HEK293 (cell line): ENCODE measurements around the gene SGTB.

ENCODE experiments used
- CTCF ChIA-PET: fragments of 350-600 bp; formaldehyde crosslinking; extraction: SDS; loops from one replicate; lab custom pipeline; 2021; ENCODE audit warnings: antibody characterized with exemption; lab: Yijun Ruan, JAX
- POLR2A ChIA-PET: fragments of 300-600 bp; formaldehyde crosslinking; extraction: SDS; loops from one replicate; lab custom pipeline; 2020; ENCODE audit warnings: antibody characterized with exemption, inconsistent platforms; lab: Yijun Ruan, JAX
- H3K27ac ChIP-seq: fragments of 200-500 bp; sonication (Bioruptor generic); 2 replicates; pipeline ENCODE4 v1.5.1; 2014; ENCODE audit warnings: low read depth, low read length, control low read depth, inconsistent platforms; ENCODE audit errors: extremely low read depth
- H3K36me3 ChIP-seq, 2 experiments: fragments of 200-500 bp in 1 of 2; sonication (Bioruptor generic) in 1 of 2; 1 replicate in 1 of 2; 2 replicates in 1 of 2; pipeline ENCODE4 v1.5.1; 2014 to 2017; ENCODE audit warnings: inconsistent platforms in 2 of 2, low read length in 2 of 2; ENCODE audit not compliant: control insufficient read depth in 2 of 2, insufficient read depth in 1 of 2
- H3K4me1 ChIP-seq: fragments of 200-500 bp; sonication (Bioruptor generic); 2 replicates; pipeline ENCODE4 v1.5.1; 2014; ENCODE audit warnings: mild to moderate bottlenecking, low read length, inconsistent platforms; ENCODE audit not compliant: control insufficient read depth, insufficient read depth
- H3K4me3 ChIP-seq: 2 replicates; pipeline ENCODE4 v1.5.1; 2011; ENCODE audit warnings: low read depth, mild to moderate bottlenecking, control low read depth, low read length, moderate library complexity
- H3K9me3 ChIP-seq: fragments of 200-500 bp; sonication (Bioruptor generic); 2 replicates; pipeline ENCODE4 v1.5.1; 2014; ENCODE audit warnings: low read depth, low read length, inconsistent platforms; ENCODE audit not compliant: control insufficient read depth, insufficient read depth
- GFI1B ChIP-seq: fragments of 450-650 bp; formaldehyde crosslinking; IDR thresholded peaks from 2 replicates; pipeline ENCODE4 v1.5.1; 2016; ENCODE audit warnings: missing biosample characterization, missing genetic modification characterization
- GLIS1 ChIP-seq: fragments of 450-650 bp; formaldehyde crosslinking; IDR thresholded peaks from 2 replicates; pipeline ENCODE4 v1.5.1; 2016; ENCODE audit warnings: missing biosample characterization, missing genetic modification characterization
- GLIS2 ChIP-seq: fragments of 450-650 bp; formaldehyde crosslinking; IDR thresholded peaks from 2 replicates; pipeline ENCODE4 v1.5.1; 2016; ENCODE audit warnings: missing biosample characterization, missing genetic modification characterization
- KLF8 ChIP-seq: fragments of 450-650 bp; formaldehyde crosslinking; IDR thresholded peaks from 2 replicates; pipeline ENCODE4 v1.5.1; 2016; ENCODE audit warnings: missing biosample characterization, missing genetic modification characterization
- KLF9 ChIP-seq: fragments of 450-650 bp; formaldehyde crosslinking; IDR thresholded peaks from 2 replicates; pipeline ENCODE4 v1.5.1; 2016; ENCODE audit warnings: missing biosample characterization, missing genetic modification characterization, low read depth
- SP2 ChIP-seq: fragments of 450-650 bp; formaldehyde crosslinking; IDR thresholded peaks from 2 replicates; pipeline ENCODE4 v1.5.1; 2016; ENCODE audit warnings: missing biosample characterization, missing genetic modification characterization
- WT1 ChIP-seq: fragments of 450-650 bp; formaldehyde crosslinking; IDR thresholded peaks from 2 replicates; pipeline ENCODE4 v1.5.1; 2016; ENCODE audit warnings: missing biosample characterization, missing genetic modification characterization
- ZBTB21 ChIP-seq: fragments of 450-650 bp; formaldehyde crosslinking; IDR thresholded peaks from 2 replicates; pipeline ENCODE4 v1.5.1; 2017; ENCODE audit warnings: missing biosample characterization, missing genetic modification characterization
- ZNF19 ChIP-seq: fragments of 450-650 bp; formaldehyde crosslinking; IDR thresholded peaks from 2 replicates; pipeline ENCODE4; 2016; ENCODE audit warnings: missing biosample characterization, missing genetic modification characterization, low read depth
- ZNF202 ChIP-seq: fragments of 450-650 bp; formaldehyde crosslinking; IDR thresholded peaks from 2 replicates; pipeline ENCODE4 v1.5.1; 2016; ENCODE audit warnings: missing biosample characterization, missing genetic modification characterization, borderline replicate concordance
- ZNF292 ChIP-seq: fragments of 450-650 bp; formaldehyde crosslinking; IDR thresholded peaks from 2 replicates; pipeline ENCODE4 v1.5.1; 2016; ENCODE audit warnings: low read depth, missing biosample characterization, missing genetic modification characterization, borderline replicate concordance
- ZNF335 ChIP-seq: fragments of 450-650 bp; formaldehyde crosslinking; conservative IDR thresholded peaks from 2 replicates; pipeline ENCODE4 v1.5.1; 2016; ENCODE audit warnings: missing biosample characterization, missing genetic modification characterization
- ZNF354C ChIP-seq: fragments of 450-650 bp; formaldehyde crosslinking; IDR thresholded peaks from 2 replicates; pipeline ENCODE4 v1.5.1; 2016; ENCODE audit warnings: missing biosample characterization, missing genetic modification characterization, low read depth, borderline replicate concordance
- ZNF48 ChIP-seq: fragments of 450-650 bp; formaldehyde crosslinking; IDR thresholded peaks from 2 replicates; pipeline ENCODE4 v1.5.1; 2016; ENCODE audit warnings: missing biosample characterization, missing genetic modification characterization
- ZNF501 ChIP-seq: fragments of 450-650 bp; formaldehyde crosslinking; IDR thresholded peaks from 2 replicates; pipeline ENCODE4 v1.5.1; 2016; ENCODE audit warnings: missing biosample characterization, missing genetic modification characterization
- ZNF510 ChIP-seq: fragments of 450-650 bp; formaldehyde crosslinking; IDR thresholded peaks from 2 replicates; pipeline ENCODE4 v1.5.1; 2018; ENCODE audit warnings: mild to moderate bottlenecking, missing genetic modification characterization, missing biosample characterization; ENCODE audit not compliant: insufficient replicate concordance
- ZNF521 ChIP-seq: fragments of 450-650 bp; formaldehyde crosslinking; IDR thresholded peaks from 2 replicates; pipeline ENCODE4 v1.5.1; 2017; ENCODE audit warnings: missing biosample characterization, mild to moderate bottlenecking, missing genetic modification characterization
- ZNF585B ChIP-seq: fragments of 450-650 bp; formaldehyde crosslinking; IDR thresholded peaks from 2 replicates; pipeline ENCODE4 v1.5.1; 2016; ENCODE audit warnings: missing biosample characterization, missing genetic modification characterization
- ZNF701 ChIP-seq: fragments of 450-650 bp; formaldehyde crosslinking; IDR thresholded peaks from 2 replicates; pipeline ENCODE4 v1.5.1; 2016; ENCODE audit warnings: missing biosample characterization, missing genetic modification characterization
- ZNF707 ChIP-seq: fragments of 450-650 bp; formaldehyde crosslinking; IDR thresholded peaks from 2 replicates; pipeline ENCODE4 v1.5.1; 2016; ENCODE audit warnings: missing biosample characterization, missing genetic modification characterization
- ZSCAN16 ChIP-seq: fragments of 450-650 bp; formaldehyde crosslinking; IDR thresholded peaks from 2 replicates; pipeline ENCODE4 v1.5.1; 2016; ENCODE audit warnings: missing biosample characterization, missing genetic modification characterization
- TF ChIP-seq, protein P1 (sequence below): fragments of 450-650 bp; formaldehyde crosslinking; IDR thresholded peaks from 2 replicates; pipeline ENCODE4 v1.5.1; 2016; ENCODE audit warnings: missing biosample characterization, missing genetic modification characterization
- TF ChIP-seq, protein P2 (sequence below): fragments of 450-650 bp; formaldehyde crosslinking; IDR thresholded peaks from 2 replicates; pipeline ENCODE4 v1.5.1; 2016; ENCODE audit warnings: missing biosample characterization, missing genetic modification characterization, borderline replicate concordance
- TF ChIP-seq, protein P3 (sequence below): fragments of 450-650 bp; formaldehyde crosslinking; IDR thresholded peaks from 2 replicates; pipeline ENCODE4 v1.5.1; 2016; ENCODE audit warnings: missing biosample characterization, missing genetic modification characterization
- TF ChIP-seq, protein P4 (sequence below): fragments of 450-650 bp; formaldehyde crosslinking; IDR thresholded peaks from 2 replicates; pipeline ENCODE4 v1.5.1; 2017; ENCODE audit warnings: missing biosample characterization, missing genetic modification characterization

Gene SGTB

DNA sequence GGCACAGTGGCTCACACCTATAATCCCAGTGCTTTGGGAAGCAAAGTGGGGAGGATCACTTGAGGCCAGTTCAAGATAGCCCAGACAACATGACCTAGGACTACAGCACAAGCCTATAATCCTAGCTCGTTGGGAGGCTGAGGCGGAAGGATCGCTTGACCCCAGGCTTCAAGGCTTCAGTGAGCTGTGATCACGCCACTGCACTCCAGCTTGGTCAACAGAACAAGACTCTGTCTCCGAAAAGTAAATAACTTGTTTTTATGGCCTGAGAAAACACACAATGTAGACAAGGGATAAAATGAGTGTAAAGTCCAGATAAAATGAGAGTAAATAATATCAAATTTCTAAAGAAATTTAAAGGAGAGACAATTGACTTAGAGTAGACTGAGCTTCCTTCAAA lies 70.8 kb downstream of the SGTB start:
- Histone ChIP-seq H3K36me3 (peaks cover 7 to 9% of the 10 kb centered on the region in 2 experiments), H3K27ac (no peak overlapping the region), H3K4me1 (no peaks in the 10 kb centered on the region), H3K9me3 (no peaks in the 10 kb centered on the region), H3K4me3 (no peak overlapping the region)
- TF ChIP-seq ZBTB21 (tag by site-specific recombination) (no peak), GFI1B (no peak), ZNF701 (no peak), ZNF202 (tag by site-specific recombination) (no peak), GLIS1 (tag by site-specific recombination) (no peak), ZNF585B (tag by site-specific recombination) (no peak), ZNF501 (tag by site-specific recombination) (no peak), ZSCAN16 (tag by site-specific recombination) (no peak)
- CTCF ChIA-PET = interaction anchor here (0.8 to 0.9 kb wide), 2 partner anchors 9 to 13 kb away, joined by 4 to 5 read pairs; no protein-coding TSS in a partner anchor
- POLR2A ChIA-PET = interaction anchor here (0.6 kb wide), 1 partner anchor 672 kb away, joined by 3 read pairs; no protein-coding TSS in a partner anchor

DNA sequence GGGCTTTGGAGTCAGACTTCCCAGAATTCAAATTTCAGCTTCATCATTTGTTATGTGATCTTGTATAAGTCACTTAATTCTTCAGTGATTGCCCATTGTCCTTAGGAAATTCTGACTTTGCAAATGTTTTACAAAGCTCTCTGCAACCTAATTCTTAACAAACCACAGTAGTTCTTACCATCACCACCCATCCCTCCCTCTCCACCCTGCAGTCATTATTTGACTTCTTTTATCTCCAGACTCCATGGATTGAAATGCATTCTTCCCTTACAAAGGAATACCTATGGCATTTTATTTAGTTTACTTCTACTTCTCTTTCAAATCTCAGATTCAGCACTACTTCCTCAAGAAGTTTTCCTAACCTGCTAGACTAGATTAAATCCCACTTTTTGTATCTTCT lies 74.0 kb downstream of the SGTB start:
- Histone ChIP-seq H3K4me3 (no peak overlapping the region), H3K36me3 (peaks cover 4 to 9% of the 10 kb centered on the region in 2 experiments), H3K27ac (no peak overlapping the region), H3K9me3 (no peaks in the 10 kb centered on the region), H3K4me1 (no peaks in the 10 kb centered on the region)
- TF ChIP-seq, protein P1, sequence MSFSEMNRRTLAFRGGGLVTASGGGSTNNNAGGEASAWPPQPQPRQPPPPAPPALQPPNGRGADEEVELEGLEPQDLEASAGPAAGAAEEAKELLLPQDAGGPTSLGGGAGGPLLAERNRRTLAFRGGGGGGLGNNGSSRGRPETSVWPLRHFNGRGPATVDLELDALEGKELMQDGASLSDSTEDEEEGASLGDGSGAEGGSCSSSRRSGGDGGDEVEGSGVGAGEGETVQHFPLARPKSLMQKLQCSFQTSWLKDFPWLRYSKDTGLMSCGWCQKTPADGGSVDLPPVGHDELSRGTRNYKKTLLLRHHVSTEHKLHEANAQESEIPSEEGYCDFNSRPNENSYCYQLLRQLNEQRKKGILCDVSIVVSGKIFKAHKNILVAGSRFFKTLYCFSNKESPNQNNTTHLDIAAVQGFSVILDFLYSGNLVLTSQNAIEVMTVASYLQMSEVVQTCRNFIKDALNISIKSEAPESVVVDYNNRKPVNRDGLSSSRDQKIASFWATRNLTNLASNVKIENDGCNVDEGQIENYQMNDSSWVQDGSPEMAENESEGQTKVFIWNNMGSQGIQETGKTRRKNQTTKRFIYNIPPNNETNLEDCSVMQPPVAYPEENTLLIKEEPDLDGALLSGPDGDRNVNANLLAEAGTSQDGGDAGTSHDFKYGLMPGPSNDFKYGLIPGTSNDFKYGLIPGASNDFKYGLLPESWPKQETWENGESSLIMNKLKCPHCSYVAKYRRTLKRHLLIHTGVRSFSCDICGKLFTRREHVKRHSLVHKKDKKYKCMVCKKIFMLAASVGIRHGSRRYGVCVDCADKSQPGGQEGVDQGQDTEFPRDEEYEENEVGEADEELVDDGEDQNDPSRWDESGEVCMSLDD (tag by site-specific recombination) = no peak
- TF ChIP-seq WT1 (tag by site-specific recombination) (no peak), GLIS2 (tag by site-specific recombination) (no peak), ZNF335 (tag by site-specific recombination) (no peak), ZNF19 (tag by site-specific recombination) (no peak), KLF9 (tag by site-specific recombination) (no peak), ZNF510 (tag by site-specific recombination) (no peak), ZNF521 (no peak), ZNF292 (tag by site-specific recombination) (no peak), SP2 (tag by site-specific recombination) (no peak), GLIS1 (tag by site-specific recombination) (no peak), ZNF707 (tag by site-specific recombination) (no peak), KLF8 (no peak), ZNF48 (tag by site-specific recombination) (no peak), ZNF354C (tag by site-specific recombination) (no peak)
- TF ChIP-seq, protein P2, sequence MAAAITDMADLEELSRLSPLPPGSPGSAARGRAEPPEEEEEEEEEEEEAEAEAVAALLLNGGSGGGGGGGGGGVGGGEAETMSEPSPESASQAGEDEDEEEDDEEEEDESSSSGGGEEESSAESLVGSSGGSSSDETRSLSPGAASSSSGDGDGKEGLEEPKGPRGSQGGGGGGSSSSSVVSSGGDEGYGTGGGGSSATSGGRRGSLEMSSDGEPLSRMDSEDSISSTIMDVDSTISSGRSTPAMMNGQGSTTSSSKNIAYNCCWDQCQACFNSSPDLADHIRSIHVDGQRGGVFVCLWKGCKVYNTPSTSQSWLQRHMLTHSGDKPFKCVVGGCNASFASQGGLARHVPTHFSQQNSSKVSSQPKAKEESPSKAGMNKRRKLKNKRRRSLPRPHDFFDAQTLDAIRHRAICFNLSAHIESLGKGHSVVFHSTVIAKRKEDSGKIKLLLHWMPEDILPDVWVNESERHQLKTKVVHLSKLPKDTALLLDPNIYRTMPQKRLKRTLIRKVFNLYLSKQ (tag by site-specific recombination) = no peak
- TF ChIP-seq, protein P3, sequence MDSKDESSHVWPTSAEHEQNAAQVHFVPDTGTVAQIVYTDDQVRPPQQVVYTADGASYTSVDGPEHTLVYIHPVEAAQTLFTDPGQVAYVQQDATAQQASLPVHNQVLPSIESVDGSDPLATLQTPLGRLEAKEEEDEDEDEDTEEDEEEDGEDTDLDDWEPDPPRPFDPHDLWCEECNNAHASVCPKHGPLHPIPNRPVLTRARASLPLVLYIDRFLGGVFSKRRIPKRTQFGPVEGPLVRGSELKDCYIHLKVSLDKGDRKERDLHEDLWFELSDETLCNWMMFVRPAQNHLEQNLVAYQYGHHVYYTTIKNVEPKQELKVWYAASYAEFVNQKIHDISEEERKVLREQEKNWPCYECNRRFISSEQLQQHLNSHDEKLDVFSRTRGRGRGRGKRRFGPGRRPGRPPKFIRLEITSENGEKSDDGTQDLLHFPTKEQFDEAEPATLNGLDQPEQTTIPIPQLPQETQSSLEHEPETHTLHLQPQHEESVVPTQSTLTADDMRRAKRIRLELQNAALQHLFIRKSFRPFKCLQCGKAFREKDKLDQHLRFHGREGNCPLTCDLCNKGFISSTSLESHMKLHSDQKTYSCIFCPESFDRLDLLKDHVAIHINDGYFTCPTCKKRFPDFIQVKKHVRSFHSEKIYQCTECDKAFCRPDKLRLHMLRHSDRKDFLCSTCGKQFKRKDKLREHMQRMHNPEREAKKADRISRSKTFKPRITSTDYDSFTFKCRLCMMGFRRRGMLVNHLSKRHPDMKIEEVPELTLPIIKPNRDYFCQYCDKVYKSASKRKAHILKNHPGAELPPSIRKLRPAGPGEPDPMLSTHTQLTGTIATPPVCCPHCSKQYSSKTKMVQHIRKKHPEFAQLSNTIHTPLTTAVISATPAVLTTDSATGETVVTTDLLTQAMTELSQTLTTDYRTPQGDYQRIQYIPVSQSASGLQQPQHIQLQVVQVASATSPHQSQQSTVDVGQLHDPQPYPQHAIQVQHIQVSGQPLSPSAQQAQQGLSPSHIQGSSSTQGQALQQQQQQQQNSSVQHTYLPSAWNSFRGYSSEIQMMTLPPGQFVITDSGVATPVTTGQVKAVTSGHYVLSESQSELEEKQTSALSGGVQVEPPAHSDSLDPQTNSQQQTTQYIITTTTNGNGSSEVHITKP (tag by site-specific recombination) = no peak
- TF ChIP-seq, protein P4, sequence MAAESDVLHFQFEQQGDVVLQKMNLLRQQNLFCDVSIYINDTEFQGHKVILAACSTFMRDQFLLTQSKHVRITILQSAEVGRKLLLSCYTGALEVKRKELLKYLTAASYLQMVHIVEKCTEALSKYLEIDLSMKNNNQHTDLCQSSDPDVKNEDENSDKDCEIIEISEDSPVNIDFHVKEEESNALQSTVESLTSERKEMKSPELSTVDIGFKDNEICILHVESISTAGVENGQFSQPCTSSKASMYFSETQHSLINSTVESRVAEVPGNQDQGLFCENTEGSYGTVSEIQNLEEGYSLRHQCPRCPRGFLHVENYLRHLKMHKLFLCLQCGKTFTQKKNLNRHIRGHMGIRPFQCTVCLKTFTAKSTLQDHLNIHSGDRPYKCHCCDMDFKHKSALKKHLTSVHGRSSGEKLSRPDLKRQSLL (tag by site-specific recombination) = no peak
- POLR2A ChIA-PET = no interaction called here
- CTCF ChIA-PET = interaction anchor here (0.5 kb wide), 1 partner anchor 16 kb away, joined by 3 read pairs; no protein-coding TSS in a partner anchor
